ENCODE data around the gene KDM2A.
A peak's percentile ranks its signal among the peaks of the same experiment; 100 is the strongest.

Gene KDM2A

DNA sequence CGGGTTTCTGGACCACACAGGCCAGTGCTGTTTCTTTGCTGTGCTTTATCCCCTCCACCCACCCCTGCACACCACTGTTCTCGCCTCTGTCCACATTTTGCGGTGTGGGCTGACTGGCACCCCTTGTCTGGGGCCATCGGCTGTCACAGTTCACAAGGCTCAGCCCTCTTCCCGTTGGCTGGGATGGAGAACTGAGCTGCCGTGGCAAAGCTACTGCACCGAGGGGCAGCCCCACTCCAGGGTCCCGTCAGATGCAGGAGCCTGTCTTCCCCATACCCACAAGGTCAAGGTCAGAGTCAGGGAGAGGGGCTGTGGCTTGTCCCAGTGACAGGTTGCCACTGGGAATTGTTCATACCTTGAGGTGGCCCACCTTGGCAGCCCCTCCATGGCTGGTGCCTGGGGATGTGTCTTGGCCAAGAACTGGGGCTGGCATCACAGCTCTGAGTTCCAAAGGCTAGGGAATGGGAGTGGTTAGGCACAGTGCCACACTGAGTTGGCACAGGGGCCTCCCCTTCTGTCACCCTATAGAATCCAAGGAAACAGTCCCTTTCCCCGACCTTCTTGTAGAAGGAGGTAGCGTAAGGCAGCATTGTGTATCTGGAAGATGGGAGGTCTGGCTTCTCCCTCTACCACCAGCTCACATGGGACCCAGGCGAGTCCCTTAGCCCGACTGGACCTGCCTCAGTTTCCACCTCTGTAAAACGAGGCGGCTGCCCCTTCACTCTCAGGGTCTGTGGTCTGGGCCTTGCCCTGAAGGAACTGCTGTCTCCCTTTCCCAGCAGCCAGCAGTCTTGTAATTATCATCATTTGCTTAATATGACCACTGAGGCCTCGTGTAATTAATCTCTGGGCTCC, 150.6 kb downstream of the KDM2A start:
- Histone ChIP-seq H3K36me3 (ENCODE audit: control insufficient read depth, insufficient read depth, low read length) (peaks cover 12% of the 10 kb centered on the region), H3K4me3 (replicated peaks; ENCODE audit: low read depth, low read length) (peak overlapping the region; percentile 60), H3K27me3 (replicated peaks; ENCODE audit: control insufficient read depth, insufficient read depth, low read length) (no peaks in the 10 kb centered on the region)
- no peak for DNase-seq (ENCODE audit: extremely low read depth, insufficient read length)
- TF ChIP-seq, protein P1, sequence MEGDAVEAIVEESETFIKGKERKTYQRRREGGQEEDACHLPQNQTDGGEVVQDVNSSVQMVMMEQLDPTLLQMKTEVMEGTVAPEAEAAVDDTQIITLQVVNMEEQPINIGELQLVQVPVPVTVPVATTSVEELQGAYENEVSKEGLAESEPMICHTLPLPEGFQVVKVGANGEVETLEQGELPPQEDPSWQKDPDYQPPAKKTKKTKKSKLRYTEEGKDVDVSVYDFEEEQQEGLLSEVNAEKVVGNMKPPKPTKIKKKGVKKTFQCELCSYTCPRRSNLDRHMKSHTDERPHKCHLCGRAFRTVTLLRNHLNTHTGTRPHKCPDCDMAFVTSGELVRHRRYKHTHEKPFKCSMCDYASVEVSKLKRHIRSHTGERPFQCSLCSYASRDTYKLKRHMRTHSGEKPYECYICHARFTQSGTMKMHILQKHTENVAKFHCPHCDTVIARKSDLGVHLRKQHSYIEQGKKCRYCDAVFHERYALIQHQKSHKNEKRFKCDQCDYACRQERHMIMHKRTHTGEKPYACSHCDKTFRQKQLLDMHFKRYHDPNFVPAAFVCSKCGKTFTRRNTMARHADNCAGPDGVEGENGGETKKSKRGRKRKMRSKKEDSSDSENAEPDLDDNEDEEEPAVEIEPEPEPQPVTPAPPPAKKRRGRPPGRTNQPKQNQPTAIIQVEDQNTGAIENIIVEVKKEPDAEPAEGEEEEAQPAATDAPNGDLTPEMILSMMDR (IDR thresholded peaks at IDR 0.05; ENCODE audit: insufficient read depth, low read length, poor library complexity, severe bottlenecking), result no peak

DNA sequence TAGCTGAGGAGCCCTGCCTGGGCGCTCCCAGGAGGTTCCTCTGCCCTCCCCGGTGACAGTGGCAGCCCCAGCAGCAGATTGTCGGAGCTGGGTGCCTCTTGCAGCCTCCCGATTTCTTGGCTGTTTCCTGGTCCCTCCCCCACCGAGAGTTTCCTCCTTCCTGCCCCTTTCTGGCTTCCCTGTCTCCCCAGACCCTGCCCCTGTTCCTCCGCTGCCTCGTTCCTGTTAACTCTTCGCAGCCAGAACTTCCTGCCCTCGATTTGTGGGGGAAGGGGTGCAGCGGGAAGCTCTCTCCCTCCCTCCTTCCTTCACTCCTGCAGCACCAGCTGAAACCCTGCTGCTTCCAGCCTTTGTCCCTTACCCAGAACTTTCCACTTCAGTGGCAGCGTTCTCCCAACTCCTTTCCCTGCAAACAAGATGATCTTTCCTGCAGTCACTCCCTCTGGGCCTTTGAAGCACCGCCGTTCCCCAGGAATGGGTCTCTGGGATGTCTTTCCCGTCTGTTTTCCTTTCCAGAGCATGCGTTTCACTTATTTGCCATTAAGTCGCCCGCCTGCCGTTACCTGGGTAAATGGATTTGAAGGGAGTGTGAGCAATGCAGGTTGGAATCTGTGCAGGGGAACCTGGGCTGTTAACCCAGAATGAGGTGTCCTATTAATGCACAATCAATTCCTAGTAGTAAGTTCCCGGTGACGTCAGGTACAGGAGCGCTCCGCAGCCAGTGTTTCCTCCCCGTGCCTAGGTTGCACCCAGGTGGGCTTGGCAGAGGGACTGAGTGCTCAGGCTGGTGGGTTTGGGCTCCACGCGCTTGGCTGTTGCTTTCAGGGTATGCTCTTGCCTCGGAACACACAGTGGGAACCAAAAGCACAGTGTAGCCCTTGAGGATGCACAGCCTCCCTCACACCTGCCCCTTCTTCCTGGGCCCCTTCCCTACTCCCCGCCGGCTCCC, 151.5 kb downstream of the KDM2A start:
- Histone ChIP-seq H3K36me3 (ENCODE audit: control insufficient read depth, insufficient read depth, low read length) (peaks cover 16% of the 10 kb centered on the region), H3K4me3 (replicated peaks; ENCODE audit: low read depth, low read length) (peak overlapping the region; percentile 60), H3K27me3 (replicated peaks; ENCODE audit: control insufficient read depth, insufficient read depth, low read length) (no peaks in the 10 kb centered on the region)
- TF ChIP-seq, protein P1 (IDR thresholded peaks at IDR 0.05; ENCODE audit: insufficient read depth, low read length, poor library complexity, severe bottlenecking), result no peak
- DNase-seq (ENCODE audit: extremely low read depth, insufficient read length), result no peak

DNA sequence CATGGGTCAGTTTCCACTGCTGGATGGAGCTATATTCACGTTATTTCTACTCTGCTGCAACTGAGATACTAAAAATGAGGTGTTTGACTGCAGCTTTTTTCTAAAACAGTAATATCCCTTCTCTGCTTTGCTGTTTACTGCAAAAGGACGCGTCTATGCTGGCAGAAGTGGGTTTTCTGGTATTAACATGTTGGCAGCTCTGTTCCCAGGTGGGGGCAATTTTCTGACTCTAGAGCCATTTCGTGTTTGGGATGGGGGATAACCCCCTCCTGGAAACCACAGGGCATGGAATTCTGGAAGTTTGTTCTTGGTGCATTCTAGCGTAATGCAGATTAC, 152.1 kb downstream of the KDM2A start:
- Histone ChIP-seq H3K4me3 (replicated peaks; ENCODE audit: low read depth, low read length) (peak overlapping the region; percentile 60), H3K27me3 (replicated peaks; ENCODE audit: control insufficient read depth, insufficient read depth, low read length) (no peaks in the 10 kb centered on the region), H3K36me3 (ENCODE audit: control insufficient read depth, insufficient read depth, low read length) (peaks cover 16% of the 10 kb centered on the region)
- TF ChIP-seq, protein P1 (IDR thresholded peaks at IDR 0.05; ENCODE audit: insufficient read depth, low read length, poor library complexity, severe bottlenecking), result no peak
- no peak for DNase-seq (ENCODE audit: extremely low read depth, insufficient read length)

DNA sequence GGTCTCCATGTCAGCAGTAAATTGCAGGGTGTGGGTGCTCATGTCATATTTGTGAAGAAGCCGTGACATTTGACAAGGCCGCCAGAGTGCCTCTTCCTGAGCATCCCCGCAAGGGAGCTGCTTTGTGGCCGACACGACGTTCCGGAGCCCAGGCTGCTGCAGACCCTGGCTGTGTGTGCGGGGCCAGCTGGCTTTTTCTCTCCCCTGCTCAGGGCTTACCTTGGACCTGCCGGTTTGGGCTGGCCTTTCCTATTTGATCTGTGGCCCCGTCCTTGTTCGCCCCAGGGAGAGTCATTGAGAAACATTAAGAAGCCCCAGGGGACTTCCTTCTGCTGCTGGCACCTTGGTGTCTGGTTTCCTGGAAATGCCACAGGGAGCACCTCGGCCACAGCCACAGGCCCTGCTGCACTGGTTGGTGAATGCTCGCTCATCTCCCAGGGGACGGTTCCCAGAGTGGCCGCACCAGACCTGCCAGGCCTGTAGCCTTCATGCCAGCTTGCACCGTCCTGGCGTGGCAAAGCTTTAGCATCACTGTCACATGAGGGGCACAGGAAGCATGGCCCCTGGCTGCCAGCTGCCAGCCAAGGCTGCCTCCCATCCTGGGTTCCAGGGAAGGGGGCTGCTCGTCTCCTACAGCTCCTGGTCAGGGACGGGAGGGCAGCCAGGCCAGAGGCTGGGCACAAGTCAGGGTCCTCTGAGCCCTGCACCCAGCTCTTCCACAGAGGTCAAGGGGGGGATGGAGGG, 152.7 kb downstream of the KDM2A start:
- Histone ChIP-seq H3K36me3 (ENCODE audit: control insufficient read depth, insufficient read depth, low read length) (peaks cover 16% of the 10 kb centered on the region), H3K4me3 (replicated peaks; ENCODE audit: low read depth, low read length) (peak overlapping the region; percentile 60), H3K27me3 (replicated peaks; ENCODE audit: control insufficient read depth, insufficient read depth, low read length) (no peaks in the 10 kb centered on the region)
- TF ChIP-seq, protein P1 (IDR thresholded peaks at IDR 0.05; ENCODE audit: insufficient read depth, low read length, poor library complexity, severe bottlenecking), result no peak
- no peak for DNase-seq (ENCODE audit: extremely low read depth, insufficient read length)
